Fibroblast of the aortic adventitia (primary cell): ENCODE measurements around the gene CAMTA1. TPM values are rescaled to one million over a fixed set of nuclear protein-coding genes. Genes with fewer than 3 reads are reported as not detected.
A peak's percentile ranks its signal among the peaks of the same experiment; 100 is the strongest.

Experiments
- DNase-seq: peaks from one replicate; pipeline ENCODE4 v3.0.0-alpha.2; 2010; ENCODE audit warnings: low read depth
- H3K4me3 ChIP-seq: 2 replicates; pipeline ENCODE4 v1.5.1; 2011; ENCODE audit warnings: low read depth, mild to moderate bottlenecking, control low read depth, low read length, moderate library complexity
- CTCF ChIP-seq: IDR thresholded peaks from 2 replicates; pipeline ENCODE4 v1.5.1; 2011; ENCODE audit warnings: mild to moderate bottlenecking, low read length, control low read depth, inconsistent platforms; ENCODE audit not compliant: insufficient read depth
- total RNA-seq: library from RNA; depleted of rRNA; stranded (reverse); fragments of >200 nt; gene quantifications from 2 replicates; pipeline ENCODE4 v1.2.3, GENCODE V29; 2012; ENCODE audit warnings: low replicate concordance

CAMTA1 gene
- total RNA-seq, 1 donor = 91.9 TPM

GRCh38 chr1:6871300-6871972 is 86.2 kb downstream of the CAMTA1 start:
- H3K4me3 ChIP-seq = no peak overlapping the region
- no peak for DNase-seq
- TF ChIP-seq CTCF = no peak

DNA sequence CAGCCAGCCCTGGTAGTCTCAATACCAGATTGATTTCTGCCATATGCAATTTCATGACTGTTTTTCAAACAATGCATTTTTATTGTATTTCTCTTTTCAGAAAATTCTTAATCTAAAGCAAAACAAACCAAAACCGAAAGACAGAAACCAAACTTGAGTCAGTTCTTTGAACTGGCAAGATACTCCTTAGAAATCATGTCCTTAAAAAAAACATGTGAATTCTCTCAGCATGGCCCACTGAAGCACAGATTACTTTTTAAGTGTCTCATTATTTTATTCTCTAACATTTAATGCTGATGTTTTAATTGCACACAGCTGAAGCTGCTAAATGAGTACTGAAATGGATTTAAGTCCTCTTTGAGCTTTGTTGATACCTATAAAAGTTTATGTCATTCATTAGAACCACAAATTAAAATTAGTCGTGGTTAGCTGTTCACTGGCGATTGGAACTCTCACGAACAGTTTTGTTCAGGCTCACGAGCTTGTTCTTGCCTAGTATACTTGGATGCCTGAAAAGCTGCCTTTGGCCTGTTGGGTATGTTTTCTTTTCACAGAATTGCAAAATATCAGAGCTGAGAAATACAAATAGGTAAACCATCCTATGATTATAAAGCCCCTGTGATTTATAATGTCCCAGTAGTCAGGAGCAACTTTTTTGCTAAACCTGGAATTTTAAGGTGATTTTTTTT is 87.5 kb downstream of the CAMTA1 start:
- no peak overlapping the region for H3K4me3 ChIP-seq
- TF ChIP-seq CTCF = no peak
- DNase-seq = peak; percentile 57

GRCh38 chr1:6873298-6874015 is 88.2 kb downstream of the CAMTA1 start:
- no peak for TF ChIP-seq CTCF
- DNase-seq = peak; percentile 35

DNA sequence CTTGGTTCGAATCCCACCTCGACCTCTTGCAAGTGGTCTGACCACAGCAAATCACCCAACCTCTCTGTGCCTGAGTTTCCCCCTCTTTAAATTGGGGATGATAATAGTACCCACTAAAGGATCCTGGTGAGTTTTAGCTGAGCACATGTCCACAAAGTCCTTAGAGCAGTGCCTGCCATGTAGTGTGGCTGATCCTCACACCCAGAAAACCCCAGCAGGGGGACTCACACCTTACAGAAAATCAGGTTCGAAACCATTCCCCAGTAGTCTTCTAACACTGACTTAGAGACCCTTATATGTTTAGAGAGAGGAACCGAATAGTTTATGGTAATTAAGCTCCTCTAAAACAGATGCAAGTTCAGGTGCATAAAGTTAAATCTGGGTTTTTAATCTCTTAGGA is 89.0 kb downstream of the CAMTA1 start:
- H3K4me3 ChIP-seq = no peak overlapping the region
- no peak for DNase-seq
- no peak for TF ChIP-seq CTCF

More at GRCh38 chr1:6873298-6874015, 88.2 kb downstream of the CAMTA1 start:
- no peak overlapping the region for H3K4me3 ChIP-seq

DNA sequence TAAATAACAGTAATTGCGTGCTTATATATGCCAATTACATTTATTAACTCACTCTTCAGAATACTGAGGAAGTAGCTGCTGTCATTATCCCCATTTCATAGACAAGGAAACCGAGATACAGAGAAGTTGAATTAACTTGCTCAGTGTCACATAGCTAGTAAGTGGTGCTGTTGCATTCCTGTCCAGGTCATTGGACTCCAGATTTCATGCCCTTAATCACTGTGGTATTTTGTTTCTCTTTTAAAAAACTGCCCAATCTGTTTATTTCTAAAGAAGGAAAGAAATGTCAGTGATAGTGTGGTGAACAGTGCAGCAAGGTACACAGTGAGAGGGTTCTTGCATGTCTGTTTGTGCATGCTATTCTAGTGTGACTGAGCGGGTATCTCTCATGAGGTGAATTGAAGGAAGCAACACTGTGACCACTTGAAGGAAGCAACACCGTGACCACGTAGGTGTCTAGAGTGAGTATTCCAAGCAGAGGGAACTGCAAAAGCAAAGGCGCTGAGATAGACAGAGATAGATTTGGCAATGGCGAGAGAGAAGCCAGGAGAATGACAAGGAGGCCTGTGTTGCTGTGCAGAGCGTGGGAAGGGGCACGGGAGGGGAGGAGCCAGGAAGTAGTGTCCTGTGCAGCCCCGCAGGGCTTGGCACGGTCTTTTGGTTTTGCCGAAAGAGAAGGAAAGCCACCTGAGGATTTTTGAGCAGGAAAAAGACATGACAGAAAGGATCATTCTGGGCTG is 95.9 kb downstream of the CAMTA1 start:
- DNase-seq = no peak
- no peak overlapping the region for H3K4me3 ChIP-seq
- TF ChIP-seq CTCF = no peak

- TF ChIP-seq CTCF = no peak
- DNase-seq = no peak
- H3K4me3 ChIP-seq = no peak overlapping the region
These were observed 97.2 kb downstream of the CAMTA1 start for GRCh38 chr1:6882414-6882813.
